COLO668 (cell line): ENCODE measurements around the gene LRRTM3.

Experiments used
- DNase-seq: peaks from one replicate; lab custom pipeline; 2025; ENCODE audit not compliant: unreplicated experiment; lab: John Stamatoyannopoulos, UW

LRRTM3 gene

DNA sequence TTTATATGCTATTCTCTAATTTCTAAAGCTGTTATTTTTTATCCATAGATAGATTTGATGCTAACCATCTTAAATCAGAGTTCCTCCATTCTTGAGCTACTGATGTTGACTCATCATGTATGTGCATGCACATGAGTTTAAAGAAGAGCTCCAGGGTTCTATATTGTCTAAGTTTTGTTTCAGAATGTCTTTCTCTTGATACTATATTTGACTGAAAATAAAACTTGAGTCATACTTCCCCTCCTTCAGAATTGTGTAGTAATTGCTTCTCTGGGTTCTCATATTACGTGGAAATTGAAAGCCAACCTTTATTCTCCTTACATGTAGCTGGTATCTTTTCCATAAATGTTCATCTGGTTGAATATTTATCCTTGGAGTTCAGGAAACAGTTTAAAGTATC is 89.4 kb downstream of the LRRTM3 start:
- DNase-seq, result no peak

DNA sequence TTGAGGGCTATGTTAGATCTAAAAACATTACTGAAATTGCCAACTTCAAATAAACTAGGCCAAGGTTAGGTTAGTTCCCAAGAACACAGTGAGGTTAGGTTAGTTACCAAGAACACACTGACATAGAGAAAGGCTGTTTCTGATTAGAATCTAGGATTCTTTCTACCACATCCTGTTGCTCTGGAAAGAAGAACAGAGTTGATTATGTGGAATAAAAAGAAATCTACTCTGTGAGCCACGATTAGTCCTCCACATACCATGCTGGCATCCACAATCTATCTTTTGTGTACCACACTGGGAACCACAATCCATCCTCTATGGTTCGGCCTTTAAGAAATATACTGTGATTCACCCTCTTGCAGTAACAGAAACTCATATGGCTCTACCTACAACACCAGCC is 91.4 kb downstream of the LRRTM3 start:
- DNase-seq, result no peak

DNA sequence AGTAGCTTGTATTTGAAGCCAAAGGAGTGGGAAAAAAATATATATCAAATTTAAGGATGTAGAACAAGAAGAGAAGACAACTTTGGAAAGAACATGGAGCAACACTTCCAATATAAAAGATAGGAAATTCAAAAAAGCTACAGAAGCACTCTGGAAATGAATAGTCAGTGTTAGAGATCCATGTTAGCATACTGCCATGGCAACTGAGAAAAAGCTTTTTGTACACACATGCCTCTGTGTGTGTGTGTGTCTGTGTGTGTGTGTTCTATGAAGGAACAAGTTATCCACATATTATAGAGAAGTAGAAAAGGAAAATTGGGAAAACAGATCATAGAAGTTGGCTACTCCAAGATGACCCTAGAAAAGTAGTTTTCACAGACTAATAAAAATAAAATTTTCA is 96.3 kb downstream of the LRRTM3 start:
- DNase-seq, result no peak

DNA sequence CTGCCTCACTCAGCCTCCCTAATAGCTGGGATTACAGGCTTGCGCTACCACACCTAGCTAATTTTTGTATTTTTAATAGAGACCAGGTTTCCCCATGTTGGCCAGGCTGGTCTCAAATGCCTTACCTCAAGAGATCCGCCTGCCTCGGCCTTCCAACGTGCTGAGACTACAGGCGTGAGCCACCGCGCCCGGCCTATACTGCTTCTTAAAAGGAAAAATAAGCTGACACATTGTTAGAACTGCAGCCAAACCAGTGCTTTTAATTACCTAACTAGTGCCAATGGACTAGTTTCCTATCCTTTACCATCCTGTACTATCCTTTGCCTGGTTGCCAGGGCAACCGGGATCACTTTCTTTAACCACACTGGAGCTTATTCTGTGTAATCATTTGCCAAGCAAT is 108.0 kb downstream of the LRRTM3 start:
- no peak for DNase-seq

DNA sequence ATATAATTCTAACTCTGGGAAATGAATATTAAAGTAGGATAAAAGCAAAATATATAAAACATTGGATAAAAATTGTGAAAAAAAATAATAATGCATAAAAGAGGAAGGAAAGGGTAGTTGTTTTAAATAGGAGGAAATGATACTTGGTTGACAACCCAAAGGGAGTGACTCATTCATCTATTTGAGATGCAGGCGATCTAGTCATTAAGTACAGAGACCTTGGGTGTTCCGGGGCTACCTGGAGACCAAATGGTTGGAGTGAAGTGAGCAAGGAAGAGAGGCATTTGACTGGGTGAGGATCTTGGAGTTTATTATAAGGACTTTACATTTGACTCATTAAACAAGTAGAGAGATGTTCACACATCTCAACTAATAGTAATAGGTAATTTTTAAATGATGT is 111.0 kb downstream of the LRRTM3 start:
- no peak for DNase-seq

DNA sequence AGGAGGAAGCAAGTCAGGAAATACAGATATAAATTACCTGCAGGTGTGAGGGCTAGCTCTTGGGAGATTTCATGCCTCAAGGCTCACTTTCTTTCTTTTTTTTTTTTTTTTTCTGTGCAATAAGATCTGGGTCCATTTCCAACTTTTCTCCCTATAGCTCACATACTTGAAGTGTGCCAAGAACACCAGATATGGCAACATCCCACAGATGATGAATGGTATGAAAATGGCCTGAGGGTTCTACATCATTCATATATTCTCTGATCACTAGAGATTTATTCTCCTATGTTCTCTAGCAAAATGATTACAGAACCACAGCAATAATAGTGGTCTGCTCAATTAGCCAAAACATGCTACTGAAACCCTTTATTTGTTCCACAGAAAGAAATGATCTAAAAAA is 117.2 kb downstream of the LRRTM3 start:
- no peak for DNase-seq

DNA sequence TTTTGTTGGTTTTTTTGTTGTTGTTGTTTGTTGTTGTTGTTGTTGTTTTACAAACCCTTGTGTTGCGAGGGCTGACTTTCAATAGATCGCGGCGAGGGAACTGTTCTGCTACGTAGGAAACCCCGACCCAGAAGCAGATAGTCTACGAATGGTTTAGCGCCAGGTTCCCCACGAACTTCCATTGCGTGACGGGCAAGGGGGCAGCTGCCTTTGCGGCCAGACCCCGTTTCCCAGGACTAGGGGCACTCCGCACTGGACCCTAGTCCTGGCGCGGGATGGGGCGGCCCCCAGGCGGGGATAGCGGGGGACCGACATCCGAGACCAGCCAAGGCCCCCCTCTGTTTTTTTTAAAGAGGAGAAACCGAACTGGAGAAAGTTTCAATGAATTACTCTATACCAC is 119.6 kb downstream of the LRRTM3 start:
- DNase-seq, result no peak

DNA sequence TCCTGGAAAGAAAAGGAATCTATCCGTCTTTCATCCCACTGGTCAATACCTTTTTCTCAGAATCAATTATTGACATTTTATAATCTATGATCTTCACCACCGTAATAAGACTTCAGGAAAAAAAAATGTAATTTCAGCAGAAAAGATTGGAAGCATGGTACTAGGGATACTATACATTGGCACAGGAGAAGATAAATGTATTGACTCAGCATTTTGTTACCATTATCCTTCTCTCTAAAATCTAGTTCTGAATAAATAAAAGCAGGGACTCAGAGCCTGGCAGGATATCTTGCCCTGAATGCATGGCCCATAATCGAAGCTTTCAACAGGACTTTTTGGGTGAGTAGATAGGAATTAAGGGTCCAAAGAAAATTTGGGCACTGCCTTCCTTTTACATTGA is 120.7 kb downstream of the LRRTM3 start:
- no peak for DNase-seq

DNA sequence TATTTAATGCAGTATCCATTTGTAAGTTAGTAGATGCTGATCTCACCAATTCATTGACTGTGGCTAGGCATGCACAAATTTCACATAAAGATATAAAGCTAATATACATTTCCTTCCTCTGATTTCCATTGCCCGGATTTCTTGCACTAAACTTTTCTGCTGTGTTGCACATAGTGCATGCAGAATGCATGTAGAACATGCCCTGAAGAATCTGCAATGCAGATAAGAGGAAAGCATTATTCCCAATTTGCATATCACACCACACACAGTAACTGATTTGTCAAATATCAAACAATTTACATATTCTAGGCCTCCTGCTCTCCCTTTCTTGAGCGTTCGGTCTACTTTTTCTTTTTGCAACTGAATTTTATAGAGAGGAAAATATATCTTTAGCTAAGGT is 124.2 kb downstream of the LRRTM3 start:
- no peak for DNase-seq

DNA sequence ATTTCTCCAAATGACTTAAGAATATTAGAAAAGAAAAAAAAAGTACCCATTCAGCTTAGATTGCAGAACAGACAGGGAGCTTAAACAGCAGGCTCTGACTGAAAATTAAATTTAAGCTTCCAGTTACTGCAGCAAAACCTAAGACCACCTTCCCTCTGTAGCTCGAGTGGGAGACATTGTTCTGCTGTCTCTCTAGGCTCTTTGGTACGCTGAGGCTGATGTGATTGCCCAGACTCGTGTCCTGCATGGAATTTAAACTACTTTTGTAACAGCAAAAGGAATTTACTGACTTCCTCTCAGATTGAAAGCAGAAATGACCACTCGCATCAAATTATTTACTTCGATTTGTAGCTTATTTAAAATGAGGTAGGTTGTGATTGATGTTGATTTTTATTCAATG is 124.6 kb downstream of the LRRTM3 start:
- DNase-seq, result no peak

DNA sequence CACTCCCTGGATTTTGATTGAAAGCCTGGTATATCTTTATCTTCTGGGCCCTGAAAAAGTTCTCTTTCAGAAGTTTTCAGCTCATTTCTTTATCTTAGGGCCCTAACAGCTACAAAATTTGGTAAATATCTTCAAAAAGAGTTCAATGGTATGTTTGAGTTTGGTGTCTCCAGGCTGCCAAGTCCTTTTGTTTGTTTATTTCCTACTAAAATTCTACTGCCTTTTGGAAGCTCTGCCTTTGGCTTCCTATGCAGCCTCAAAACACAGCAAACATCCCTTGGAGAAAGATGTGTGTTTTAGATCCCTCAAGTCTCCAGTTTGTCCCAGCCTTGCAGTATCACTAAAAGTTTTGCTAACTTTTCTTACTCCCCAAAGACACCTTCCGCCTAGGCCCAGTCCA is 146.8 kb downstream of the LRRTM3 start:
- no peak for DNase-seq

DNA sequence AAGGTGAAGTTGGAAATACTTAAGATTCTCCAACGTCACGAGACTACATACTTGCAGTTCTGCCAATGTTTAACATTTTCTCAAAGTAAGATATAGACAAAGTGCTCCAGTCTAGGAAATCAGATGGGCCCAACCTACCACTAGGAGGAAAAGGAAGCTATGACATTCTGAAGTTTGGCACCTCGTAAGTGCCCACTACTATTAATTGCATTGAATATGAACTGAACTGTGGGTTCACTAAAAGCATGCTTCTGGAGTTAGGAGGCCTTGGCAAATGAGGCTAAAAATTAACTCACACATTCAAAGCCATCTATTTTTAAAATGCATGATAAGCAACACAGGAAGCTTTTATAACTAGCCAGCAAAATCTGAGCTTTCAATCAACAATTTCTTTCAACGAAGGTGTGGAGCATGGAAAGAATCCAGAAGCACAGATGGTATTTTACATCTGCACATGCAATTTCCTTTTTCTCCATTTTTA is 149.7 kb downstream of the LRRTM3 start:
- no peak for DNase-seq

DNA sequence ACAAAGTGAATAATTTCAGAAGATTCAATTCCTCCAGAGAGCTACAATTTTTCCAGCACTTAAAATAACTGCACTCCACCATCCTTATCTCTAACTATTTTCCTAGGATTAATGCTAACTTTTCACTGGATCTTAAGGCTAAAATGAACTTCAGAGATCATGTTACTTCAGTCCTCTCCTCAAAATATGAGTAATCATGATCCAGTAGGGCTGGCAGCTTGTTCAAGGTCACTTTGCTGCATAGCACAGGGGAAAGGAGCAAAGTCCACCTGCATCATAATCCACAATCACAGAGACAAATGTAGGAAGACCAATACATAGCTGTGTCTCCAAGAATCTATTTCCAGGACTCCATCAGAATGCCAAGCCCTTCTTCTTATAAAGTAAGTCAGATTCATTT is 150.3 kb downstream of the LRRTM3 start:
- no peak for DNase-seq

DNA sequence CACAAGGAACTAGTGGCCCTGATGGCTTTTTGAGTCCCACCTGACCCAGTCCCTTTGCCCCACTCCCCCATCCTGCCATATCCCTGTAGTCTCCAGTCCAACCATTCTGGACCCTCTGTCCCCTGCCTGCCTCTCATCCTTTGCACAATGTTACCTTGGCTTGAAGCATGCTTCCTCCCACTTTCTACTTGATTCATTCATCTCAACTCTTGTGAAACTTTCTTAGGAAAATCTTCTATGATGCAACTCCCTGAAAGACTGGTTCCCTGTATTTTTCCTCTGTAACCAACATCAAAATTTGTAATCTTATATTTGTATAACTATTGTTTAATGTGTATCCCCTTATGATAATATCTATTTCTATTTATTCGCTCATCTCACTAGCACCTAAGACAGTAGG is 151.5 kb downstream of the LRRTM3 start:
- no peak for DNase-seq

DNA sequence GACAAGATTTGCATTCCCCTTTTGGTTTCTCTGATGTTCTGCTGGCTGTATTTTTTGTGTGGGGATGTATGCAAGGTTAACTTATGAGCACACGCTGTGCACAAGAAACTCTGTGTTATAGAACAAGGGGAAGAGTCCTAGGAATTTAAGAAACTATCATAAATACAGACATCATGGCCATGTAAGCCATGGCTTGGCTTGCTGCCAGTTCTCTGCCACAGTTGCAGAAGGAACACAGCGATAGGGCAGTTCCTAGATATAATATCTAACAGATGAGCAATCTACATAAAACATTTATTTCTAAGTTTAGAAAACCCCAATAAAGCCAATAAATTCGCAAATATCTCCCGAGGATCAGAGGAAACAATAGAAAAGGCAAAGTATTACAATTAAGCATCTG is 153.3 kb downstream of the LRRTM3 start:
- peak; percentile 0 for DNase-seq

DNA sequence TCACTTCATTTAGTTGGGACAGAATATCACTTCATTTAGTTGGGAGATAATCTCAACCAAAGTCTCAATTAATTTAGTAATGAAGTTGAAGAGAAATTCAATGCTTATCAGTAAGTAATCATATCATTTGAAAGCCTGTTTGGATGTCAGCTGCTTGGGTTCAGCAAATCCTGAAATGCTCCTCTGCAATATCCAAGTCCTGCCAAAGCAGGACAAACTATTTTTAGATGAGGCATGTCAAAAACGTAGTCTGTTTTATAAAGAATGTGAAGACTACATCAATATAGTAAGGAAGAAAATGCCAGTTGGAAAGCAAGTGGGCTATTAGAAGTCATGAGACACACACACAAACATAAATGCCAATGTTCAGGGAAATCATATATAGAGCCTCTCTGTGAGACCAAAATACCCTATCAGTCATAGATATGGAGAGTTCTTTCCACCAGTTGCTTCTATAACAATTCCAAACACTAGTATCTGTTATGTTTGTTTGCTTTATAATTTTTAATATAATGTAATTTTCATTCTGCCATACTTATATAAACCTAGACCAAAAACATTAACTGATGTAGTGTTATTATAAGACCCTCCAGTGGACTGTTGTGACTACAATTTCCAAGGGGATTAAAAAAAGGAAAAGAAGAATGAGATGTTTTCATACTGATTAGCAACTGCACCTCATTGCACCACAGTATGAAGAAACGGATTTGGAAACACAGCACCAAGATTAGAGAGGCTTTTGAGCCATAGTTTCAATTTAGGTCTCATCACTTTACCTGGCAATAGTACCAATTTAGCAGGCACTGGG is 160.7 kb downstream of the LRRTM3 start:
- DNase-seq, result no peak

DNA sequence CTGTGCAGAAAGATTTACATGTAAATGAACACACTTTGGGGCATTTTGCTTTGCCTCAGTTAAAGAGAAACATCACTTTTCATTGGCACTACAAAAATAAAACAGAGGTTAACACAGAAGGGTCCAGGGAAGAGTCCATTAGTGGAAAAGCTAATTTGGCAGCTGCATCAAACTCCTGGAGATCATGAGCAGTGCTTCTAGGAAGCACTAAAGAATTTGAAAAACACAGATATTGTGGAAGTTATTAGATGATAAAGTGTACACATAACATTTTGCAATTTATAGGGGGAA is 161.2 kb downstream of the LRRTM3 start:
- no peak for DNase-seq

DNA sequence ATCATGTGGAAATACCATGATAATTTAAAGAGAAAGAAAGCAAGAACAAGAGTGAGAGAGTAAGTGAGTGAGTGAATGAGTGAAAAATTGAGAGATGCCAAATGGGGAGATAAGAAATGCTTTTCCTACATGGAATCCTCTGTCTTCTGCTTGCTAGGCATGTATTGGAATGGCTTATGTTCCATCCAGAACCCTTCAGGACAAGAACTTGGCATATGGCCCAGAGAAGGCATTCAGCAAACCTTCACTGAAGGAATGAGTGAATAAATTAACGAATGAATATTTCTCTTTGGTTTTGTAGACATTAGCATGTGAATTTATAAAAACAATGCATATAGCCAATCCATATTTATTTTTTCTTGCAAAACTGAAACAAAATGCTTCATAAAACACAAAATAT is 162.2 kb downstream of the LRRTM3 start:
- DNase-seq, result no peak

DNA sequence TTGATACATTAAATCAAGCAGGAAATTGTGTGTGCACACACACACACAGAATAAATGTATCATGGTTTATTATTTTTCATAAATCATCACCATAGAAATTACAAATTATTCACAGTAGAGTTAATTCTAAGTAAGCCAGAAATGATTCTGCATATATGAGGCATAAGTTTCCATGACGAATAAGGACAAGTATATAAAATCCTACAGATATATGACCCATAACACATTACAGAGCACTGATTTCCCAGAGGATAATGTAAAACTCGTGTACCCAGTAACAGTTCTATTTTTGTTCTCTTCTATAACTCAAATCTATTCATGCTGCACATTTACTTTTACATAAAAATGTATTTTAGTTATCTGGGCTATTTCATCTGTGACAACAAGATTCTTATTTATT is 169.7 kb downstream of the LRRTM3 start:
- no peak for DNase-seq

DNA sequence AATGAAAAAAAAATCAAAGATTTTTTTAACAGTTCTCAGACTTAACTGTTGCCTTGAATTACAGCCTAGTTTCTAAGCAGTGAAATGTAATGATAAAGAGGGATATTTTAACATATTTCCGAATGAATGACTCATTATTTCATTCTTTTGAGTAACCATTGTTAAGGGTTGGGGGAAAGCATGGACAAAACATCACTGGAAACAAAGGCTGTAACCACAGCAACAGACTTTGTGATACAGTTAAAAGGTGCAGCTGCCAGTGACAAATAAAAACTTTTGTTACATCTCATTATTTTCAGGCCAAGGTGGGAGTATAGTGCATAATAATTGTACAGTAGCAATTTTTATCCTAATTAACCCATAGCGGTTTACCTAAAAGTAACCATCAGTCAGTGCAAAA is 172.6 kb downstream of the LRRTM3 start:
- peak; percentile 0 for DNase-seq

DNA sequence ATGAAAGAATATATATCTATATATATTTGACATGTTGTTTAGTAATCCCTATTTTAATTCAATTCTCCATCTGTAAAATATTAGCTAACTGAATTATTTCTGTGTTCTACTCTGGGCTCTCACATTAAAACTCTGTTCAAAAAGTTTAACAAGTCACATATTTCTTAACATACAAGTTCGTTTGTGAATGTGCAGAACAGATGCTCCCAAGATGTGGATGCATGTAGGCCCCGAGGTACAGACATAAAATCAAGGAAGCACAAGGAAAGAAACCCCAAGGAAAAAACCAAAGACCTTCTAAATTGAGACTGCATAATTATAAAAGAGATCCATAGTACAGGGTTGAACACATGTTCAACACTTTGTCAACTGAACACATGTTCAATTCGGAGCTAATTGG is 175.1 kb downstream of the LRRTM3 start:
- DNase-seq, result no peak

DNA sequence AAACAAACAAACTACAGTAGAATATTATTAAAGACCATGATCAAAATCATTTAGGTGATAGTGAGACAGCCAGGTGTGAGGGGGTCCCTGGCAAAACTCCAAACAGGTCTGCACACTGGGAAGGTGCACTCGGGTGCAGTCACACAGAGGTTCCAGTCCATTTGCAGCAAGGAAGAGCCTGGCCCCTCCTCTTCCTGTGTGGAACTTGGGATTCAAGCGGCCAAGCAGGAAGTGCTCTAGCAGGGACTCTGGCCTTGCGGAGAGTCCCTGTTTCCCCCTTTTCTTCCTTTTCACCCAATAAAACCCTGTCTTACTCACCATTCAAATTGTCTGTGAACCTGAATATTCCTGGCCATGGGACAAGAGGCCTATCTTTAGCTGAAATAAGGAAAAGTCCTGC is 181.8 kb downstream of the LRRTM3 start:
- DNase-seq, result no peak

DNA sequence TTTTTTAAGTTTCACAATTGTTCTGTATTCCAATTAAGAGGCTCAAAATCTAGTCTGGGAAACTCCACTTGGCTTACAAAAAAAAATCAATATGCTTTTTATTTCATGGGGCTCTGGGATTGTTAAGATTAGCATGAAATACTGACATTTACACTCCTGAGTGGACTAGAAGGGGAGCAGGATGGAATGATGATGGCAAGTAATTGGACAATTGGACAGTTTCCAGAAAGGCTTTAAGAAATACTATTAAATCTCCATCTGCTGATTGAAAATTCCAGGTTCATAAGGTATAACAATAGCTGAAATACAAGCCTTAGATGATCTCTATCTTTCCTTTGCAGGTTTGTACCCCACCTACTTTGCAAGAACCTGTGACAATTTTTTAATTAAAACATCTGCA is 184.4 kb downstream of the LRRTM3 start:
- no peak for DNase-seq

DNA sequence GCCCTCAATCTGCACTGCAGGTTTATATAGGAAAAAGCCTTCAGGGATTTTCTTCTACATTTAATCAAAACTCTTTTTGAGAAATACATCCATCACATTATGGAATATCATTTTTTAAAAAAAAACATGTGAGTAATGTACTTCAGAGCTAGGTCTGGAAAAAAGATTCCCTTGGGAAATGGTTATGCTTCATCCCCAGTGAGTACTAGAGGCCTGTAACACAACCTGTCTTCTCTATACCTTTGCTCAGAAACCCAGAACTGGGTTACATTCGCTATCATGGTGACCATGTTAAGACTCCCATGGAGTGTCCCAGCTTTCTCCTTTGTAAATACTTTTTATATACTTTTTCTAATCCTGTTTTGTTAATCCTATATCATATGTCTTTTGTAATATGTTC is 186.9 kb downstream of the LRRTM3 start:
- no peak for DNase-seq
